Heart left ventricle (tissue), 16 donors: Measurements from ENCODE around the gene PTOV1. TPM values are rescaled to one million over a fixed set of nuclear protein-coding genes. Genes with fewer than 3 reads are reported as not detected.

Experiments
- ATAC-seq, 4 donors: fragments of 200-7000 bp; cut with Tn5 transposase; one replicate each; pipeline ENCODE4 v1.9.1; 2020 to 2022; ENCODE audit warnings: moderate library complexity in 4 of 4, mild to moderate bottlenecking in 3 of 4, moderate number of reproducible peaks in 1 of 4
- DNase-seq, 5 donors: peaks; one replicate each; pipeline ENCODE4 v3.0.0-alpha.2; 2020
- H3K27ac ChIP-seq, 12 donors: fragments of 200-600 bp; sonication (generic) in 4 of 12; one replicate each; pipeline versions ENCODE4 v1.5.0 to v1.8.0; 2016 to 2022; ENCODE audit warnings: mild to moderate bottlenecking in 2 of 12
- H3K27me3 ChIP-seq, 9 donors: fragments of 200-600 bp; sonication (generic) in 2 of 9; one replicate each; pipeline versions ENCODE4 v1.5.1 to v1.8.0; 2016 to 2022; ENCODE audit warnings: mild to moderate bottlenecking in 3 of 9
- H3K36me3 ChIP-seq, 9 donors: fragments of 200-600 bp; sonication (generic) in 2 of 9; one replicate each; pipeline versions ENCODE4 v1.5.0 to v1.8.0; 2018 to 2022; ENCODE audit warnings: mild to moderate bottlenecking in 2 of 9
- H3K4me1 ChIP-seq, 12 donors: fragments of 200-600 bp; sonication (generic) in 4 of 12; one replicate each; pipeline versions ENCODE4 v1.5.0 to v1.8.0; 2016 to 2022; ENCODE audit warnings: mild to moderate bottlenecking in 3 of 12
- H3K4me3 ChIP-seq, 12 donors: fragments of 200-600 bp; sonication (generic) in 4 of 12; one replicate each; pipeline versions ENCODE4 v1.5.0 to v1.8.0; 2017 to 2022; ENCODE audit warnings: mild to moderate bottlenecking in 9 of 12, moderate library complexity in 4 of 12
- H3K9me3 ChIP-seq, 12 donors: fragments of 200-600 bp; sonication (generic) in 4 of 12; one replicate each; pipeline versions ENCODE4 v1.5.0 to v1.8.0; 2016 to 2022; ENCODE audit warnings: mild to moderate bottlenecking in 1 of 12
- POLR2A ChIP-seq, 2 donors: fragments of 450-650 bp; IDR thresholded peaks; one replicate each; pipeline ENCODE4 v1.6.1; 2017; ENCODE audit warnings: antibody characterized with exemption in 2 of 2, mild to moderate bottlenecking in 2 of 2, moderate library complexity in 2 of 2
- WGBS, 4 donors: extraction: QIAGEN DNeasy Blood & Tissue Kit in 2 of 4; methylation state at CpG; one replicate each; pipeline versions ENCODE4 v1.1.5 to v1.1.7; 2013 to 2018; 5-methylcytosine and 5-hydroxymethylcytosine counted together
- intact Hi-C, 10 donors: fragments of 100-400 bp; cut with DNase I; formaldehyde crosslinking; loops; one replicate each; pipeline versions ENCODE4 v1.11.1 to v1.14.2; 2022
- polyA plus RNA-seq, 2 donors: library from polyadenylated mRNA; stranded (reverse); fragments of 200-250 nt; gene quantifications; one replicate each; pipeline ENCODE4 v1.2.3, GENCODE V29; 2013
- total RNA-seq, 9 donors: library from RNA; depleted of rRNA in 2 of 9; stranded (reverse); fragments of >200 nt in 2 of 9; fragmentation: NEBNext Ultra II Directional in 3 of 9; extraction: Animal tissue kit (Norgen Biotek cat#: 25700) in 3 of 9; gene quantifications; one replicate each; pipeline versions ENCODE4 v1.1.0 to v1.2.4, GENCODE V29; 2016 to 2023
- TF ChIP-seq, protein P1 (sequence below), 12 donors: fragments of 200-600 bp; sonication (generic) in 4 of 12; IDR thresholded peaks; one replicate each; pipeline versions ENCODE4 v1.5.0 to v1.8.0; 2018 to 2022; ENCODE audit warnings: antibody characterized with exemption in 12 of 12, mild to moderate bottlenecking in 5 of 12
- donor health status: ischemic (EF 13 %, LVEDD 7.1; RV severe dilation, severe dysfunction).
- donor health status: healthy with polysubstance abuse.
- donor health status: DM: no; HTN: yes; CAD: no.
- donor health status: DM: no; HTN: no; CAD: no.
- donor health status: ischemic (EF 25% LVEDD 6.9; RV normal size, moderate dysfunction).
- donor health status: ischemic (EF 25% LVEDD 5.7; RV mildly dilated, moderate dysfunction).
- donor health status: healthy.
- donor health status: DM: yes; HTN: yes; CAD: no.
- donor health status: ischemic (EF 35%, LVEDD 5.7; RV mildly dilated, moderate dysfunction).
- donor health status: nonischemic (EF 11% LVEDD 7.7; RV severe dilation, severe dysfunction).
- donor health status: DM: yes; HTN: yes; CAD: no.
- donor health status: PGD.
- donor health status: ischemic (EF 29% LVEDD 5.4; RV normal size, mild dysfunction).
- donor health status: nonischemic (EF 23%, LVEDD 6.1; RV moderate dilation, normal function).

PTOV1 gene
- total and polyA plus RNA-seq, 11 donors: 70.9 to 135 (median 91.5) TPM

DNA sequence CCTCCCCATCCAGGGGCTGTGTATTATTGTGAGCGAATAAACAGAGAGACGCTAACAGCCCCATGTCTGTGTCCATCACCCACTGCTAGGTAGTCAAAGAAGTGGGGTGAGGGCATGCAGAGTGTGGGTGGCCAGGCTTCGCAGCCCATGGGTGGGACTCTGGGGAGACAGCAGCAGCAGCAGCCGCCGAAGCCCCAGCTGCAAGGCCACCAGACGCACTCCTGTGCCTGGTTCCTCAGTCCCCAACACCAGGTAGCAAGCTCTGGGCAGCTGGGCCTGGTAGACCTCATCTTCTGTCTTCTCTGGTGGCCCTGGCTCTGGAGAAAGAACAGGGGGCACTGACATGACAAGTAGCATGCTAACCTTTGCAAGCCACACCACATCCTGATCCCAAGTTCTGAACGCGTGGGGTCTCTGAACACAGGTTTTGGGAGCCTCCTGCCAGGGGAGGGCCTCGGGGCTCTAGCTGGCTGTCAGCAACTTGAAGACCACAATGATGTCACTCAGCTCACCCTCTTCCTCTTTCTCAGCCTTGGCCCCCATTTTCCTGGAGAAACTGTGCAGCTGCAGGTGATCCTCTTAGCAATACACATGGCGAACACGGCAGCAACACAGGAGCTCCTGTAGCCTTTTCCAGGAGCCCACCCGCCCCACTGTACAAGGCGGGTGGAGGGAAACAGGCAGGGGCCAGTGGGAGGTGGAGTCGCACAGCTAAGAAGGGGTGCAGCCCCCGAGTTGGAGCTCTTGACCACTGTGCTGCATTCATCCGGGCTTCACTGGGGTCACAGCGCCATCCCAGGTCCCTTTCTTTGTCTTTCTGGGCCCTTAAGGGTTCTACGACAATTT is 43.7 kb upstream of the PTOV1 start:
- Histone ChIP-seq H3K27me3 (no peaks in the 10 kb centered on the region), H3K36me3 (peaks cover 0 to 54% (median 44%) of the 10 kb centered on the region in 9 donors), H3K4me3 (no peak overlapping the region), H3K4me1 (peaks cover 0 to 28% (median 17%) of the 10 kb centered on the region in 12 donors), H3K9me3 (no peaks in the 10 kb centered on the region), H3K27ac (peak overlapping the region in 1 of 12 donors; percentile 32)
- TF ChIP-seq POLR2A (IDR thresholded peaks at IDR 0.05): no peak
- TF ChIP-seq, protein P1, sequence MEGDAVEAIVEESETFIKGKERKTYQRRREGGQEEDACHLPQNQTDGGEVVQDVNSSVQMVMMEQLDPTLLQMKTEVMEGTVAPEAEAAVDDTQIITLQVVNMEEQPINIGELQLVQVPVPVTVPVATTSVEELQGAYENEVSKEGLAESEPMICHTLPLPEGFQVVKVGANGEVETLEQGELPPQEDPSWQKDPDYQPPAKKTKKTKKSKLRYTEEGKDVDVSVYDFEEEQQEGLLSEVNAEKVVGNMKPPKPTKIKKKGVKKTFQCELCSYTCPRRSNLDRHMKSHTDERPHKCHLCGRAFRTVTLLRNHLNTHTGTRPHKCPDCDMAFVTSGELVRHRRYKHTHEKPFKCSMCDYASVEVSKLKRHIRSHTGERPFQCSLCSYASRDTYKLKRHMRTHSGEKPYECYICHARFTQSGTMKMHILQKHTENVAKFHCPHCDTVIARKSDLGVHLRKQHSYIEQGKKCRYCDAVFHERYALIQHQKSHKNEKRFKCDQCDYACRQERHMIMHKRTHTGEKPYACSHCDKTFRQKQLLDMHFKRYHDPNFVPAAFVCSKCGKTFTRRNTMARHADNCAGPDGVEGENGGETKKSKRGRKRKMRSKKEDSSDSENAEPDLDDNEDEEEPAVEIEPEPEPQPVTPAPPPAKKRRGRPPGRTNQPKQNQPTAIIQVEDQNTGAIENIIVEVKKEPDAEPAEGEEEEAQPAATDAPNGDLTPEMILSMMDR (IDR thresholded peaks at IDR 0.05): no peak
- DNase-seq: no peak
- no peak for ATAC-seq
- 84 to 88% (median 87%) methylated on average over 17 to 18 of the region's 18 CpGs for WGBS, 4 donors
- intact Hi-C loops: loop anchor here in 5 of 10 donors (5.0 kb wide), 3 partner anchors 35 to 130 kb away; partner anchors contain the start of genes AP2A1 (in 3 of the 5) and PRMT1 (in 1 of the 5)

DNA sequence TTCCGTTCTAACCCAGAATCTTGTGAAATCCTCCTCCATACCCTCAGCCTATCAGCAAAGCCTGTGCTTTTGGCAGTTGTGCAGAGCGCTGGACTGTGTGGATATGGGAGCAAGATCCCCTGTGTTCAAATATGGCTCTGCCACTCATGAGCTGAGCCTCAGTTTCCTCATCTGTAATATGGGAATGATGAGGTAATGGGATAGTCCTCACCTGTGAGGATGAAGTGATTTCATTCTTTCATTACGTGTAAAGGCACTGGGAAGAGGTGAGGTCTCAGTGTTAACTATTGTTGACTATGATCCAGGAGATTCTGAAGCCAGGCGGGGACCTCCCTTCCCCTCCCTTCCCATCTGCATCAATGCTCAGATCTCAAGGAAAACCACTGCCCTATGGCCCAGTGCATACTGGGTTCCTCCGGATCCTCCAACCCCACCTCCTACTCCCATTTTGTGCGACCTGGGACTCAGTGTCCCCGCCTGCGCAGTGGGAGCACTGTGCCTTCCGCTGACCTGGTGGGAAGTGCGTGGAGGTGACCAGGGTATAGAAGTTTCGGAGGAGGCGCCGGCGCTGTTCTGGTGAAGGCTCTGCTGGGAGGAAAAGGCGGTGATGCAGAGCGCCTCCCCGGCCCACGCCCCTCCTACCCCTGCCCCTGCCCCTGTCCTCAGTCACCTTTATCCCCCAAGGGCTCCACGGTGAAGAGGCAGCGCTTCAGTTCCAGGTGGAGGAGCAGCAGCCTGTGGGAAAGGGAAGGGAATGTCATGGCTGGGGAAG is 42.9 kb upstream of the PTOV1 start:
- peak in 1 of 5 donors; percentile 37 for DNase-seq
- H3K4me3 ChIP-seq: peak overlapping the region in 10 of 12 donors; percentile 69 to 99 (median 74)
- whole genome bisulfite sequencing, 4 donors: 77 to 82% (median 80%) methylated on average over 20 of the region's 20 CpGs

GRCh38 chr19:49808711-49809159 is 42.2 kb upstream of the PTOV1 start:
- intact Hi-C loops: loop anchor here in 6 of 10 donors (2.0 to 5.0 kb wide), 5 partner anchors 36 to 131 kb away; partner anchors contain the start of genes AP2A1 (in 4 of the 6) and PRMT1 (in 1 of the 6)
- TF ChIP-seq, protein P1 (IDR thresholded peaks at IDR 0.05): no peak
- peak in 1 of 2 donors; percentile 41 for TF ChIP-seq POLR2A (IDR thresholded peaks at IDR 0.05)

More for the DNA sequence above, 42.9 kb upstream of the PTOV1 start:
- Histone ChIP-seq H3K27me3 (no peaks in the 10 kb centered on the region), H3K27ac (peak overlapping the region in 10 of 12 donors; percentile 24 to 90 (median 88)), H3K36me3 (peaks cover 0 to 46% (median 37%) of the 10 kb centered on the region in 9 donors), H3K4me1 (peaks cover 0 to 36% (median 18%) of the 10 kb centered on the region in 12 donors), H3K9me3 (no peaks in the 10 kb centered on the region)
- ATAC-seq: peak in 1 of 4 donors; percentile 1
- intact Hi-C loops: loop anchor here in 6 of 10 donors (2.0 to 5.0 kb wide), 5 partner anchors 36 to 131 kb away; partner anchors contain the start of genes AP2A1 (in 4 of the 6) and PRMT1 (in 1 of the 6)
- TF ChIP-seq, protein P1 (IDR thresholded peaks at IDR 0.05): no peak
- TF ChIP-seq POLR2A (IDR thresholded peaks at IDR 0.05): no peak

More at GRCh38 chr19:49808711-49809159, 42.2 kb upstream of the PTOV1 start:
- Histone ChIP-seq H3K4me3 (peak overlapping the region; percentile 60 to 99 (median 74)), H3K9me3 (no peaks in the 10 kb centered on the region), H3K36me3 (peaks cover 0 to 40% (median 31%) of the 10 kb centered on the region in 9 donors), H3K27me3 (no peaks in the 10 kb centered on the region), H3K27ac (peak overlapping the region; percentile 72 to 90 (median 88)), H3K4me1 (peaks cover 0 to 37% (median 18%) of the 10 kb centered on the region in 12 donors)
- ATAC-seq (peak; percentile 39 to 78 (median 77)), DNase-seq (peak; percentile 94 to 97 (median 95))
- WGBS, 4 donors: 2 to 3% (median 2%) methylated on average over 30 to 31 of the region's 31 CpGs
